Pancreas (tissue), 10 donors: ENCODE results near the gene BPGM. TPM values are rescaled to one million over a fixed set of nuclear protein-coding genes. Genes with fewer than 3 reads are reported as not detected.

Experiments used
- ATAC-seq, 4 donors: fragments of 200-7000 bp; cut with Tn5 transposase; one replicate each; pipeline versions ENCODE4 v1.8.0 to v1.9.1; 2020; ENCODE audit warnings: mild to moderate bottlenecking in 4 of 4, moderate library complexity in 4 of 4
- DNase-seq, 6 donors: peaks; one replicate each; pipeline ENCODE4 v3.0.0-alpha.2; 2020
- FAIRE-seq: peaks from 2 replicates; lab custom pipeline; 2012; peaks lifted over from hg19 to GRCh38; lab: Jason Lieb, UNC
- H3K27ac ChIP-seq, 4 donors: fragments of 200-600 bp; sonication (generic); 1 replicate in 3 of 4; 2 replicates in 1 of 4; pipeline versions ENCODE4 v1.5.0 to v1.8.0; 2020
- H3K27me3 ChIP-seq, 4 donors: fragments of 200-600 bp; one replicate each; pipeline ENCODE4 v1.8.0; 2021
- H3K36me3 ChIP-seq, 3 donors: fragments of 200-600 bp; sonication (generic) in 1 of 3; one replicate each; pipeline versions ENCODE4 v1.5.0 to v1.8.0; 2020 to 2021
- H3K4me1 ChIP-seq, 3 donors: fragments of 200-600 bp; one replicate each; pipeline ENCODE4 v1.8.0; 2021
- H3K4me3 ChIP-seq, 4 donors: fragments of 200-600 bp; sonication (generic) in 2 of 4; one replicate each; pipeline versions ENCODE4 v1.5.0 to v1.8.0; 2020 to 2021
- H3K9me3 ChIP-seq, 4 donors: fragments of 200-600 bp; one replicate each; pipeline ENCODE4 v1.8.0; 2021
- WGBS, 2 donors: extraction: QIAGEN DNeasy Blood & Tissue Kit; methylation state at CpG; one replicate each; pipeline ENCODE4 v1.1.7; 2013; 5-methylcytosine and 5-hydroxymethylcytosine counted together
- intact Hi-C, 3 donors: fragments of 100-400 bp; cut with DNase I; formaldehyde crosslinking; loops; one replicate each; pipeline versions ENCODE4 v1.11.1 to v1.14.2; 2022
- polyA plus RNA-seq, 2 donors: library from polyadenylated mRNA; stranded (reverse); fragments of 200-250 nt; gene quantifications; one replicate each; pipeline ENCODE4 v1.2.3, GENCODE V29; 2013
- total RNA-seq, 6 donors: library from RNA; stranded (reverse); fragmentation: NEBNext Ultra II Directional in 4 of 6; extraction: Animal tissue kit (Norgen Biotek cat#: 25700) in 4 of 6; gene quantifications; one replicate each; pipeline versions ENCODE4 v1.2.1 to v1.2.4, GENCODE V29; 2021 to 2023
- TF ChIP-seq, protein P1 (sequence below), 4 donors: fragments of 200-600 bp; sonication (generic) in 3 of 4; IDR thresholded peaks; one replicate each; pipeline versions ENCODE4 v1.5.0 to v1.8.0; 2021; ENCODE audit warnings: antibody characterized with exemption in 4 of 4
- donor health status: healthy with polysubstance abuse.
- donor health status: DM: no; HTN: no; CAD: no; lungs with moderate emphysema.
- donor health status: DM: no; HTN: no; CAD: no.
- donor health status: control.
- donor health status: control.
- donor health status: Bipolar disorder and iron deficiency.
- donor health status: DM: yes; HTN: yes; CAD: no.
- donor health status: DM: no; HTN: no; CAD: no.
- donor health status: DM: no; HTN: no; CAD: no.
- donor health status: DM: yes; HTN: yes; CAD: no.

The BPGM gene
- total and polyA plus RNA-seq, 8 donors = 2.8 to 10.0 (median 6.9) TPM

DNA sequence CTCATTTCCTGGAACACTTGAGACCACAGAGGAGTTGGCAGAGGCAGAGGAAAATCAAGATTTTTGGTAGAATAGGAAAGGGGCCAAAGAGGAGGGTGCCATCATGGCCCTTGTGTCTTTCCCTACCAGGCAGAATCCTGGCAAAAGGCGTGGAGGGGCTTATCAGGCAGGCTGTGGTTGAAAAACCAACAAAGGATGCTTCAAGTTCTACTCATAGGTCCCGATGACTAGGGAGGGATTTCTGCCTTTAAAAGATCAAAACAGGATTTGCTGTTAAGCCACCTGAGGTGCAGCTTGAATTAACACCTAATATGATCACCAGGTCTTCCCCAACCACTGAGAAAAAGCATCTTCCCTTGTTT is 45.7 kb downstream of the BPGM start:
- H3K9me3 ChIP-seq = no peaks in the 10 kb centered on the region
- peaks cover 0 to 3% (median 0%) of the 10 kb centered on the region in 4 donors for H3K27me3 ChIP-seq
- DNase-seq = no peak
- no peak overlapping the region for H3K4me3 ChIP-seq
- no peak overlapping the region for H3K27ac ChIP-seq
- intact Hi-C loops = loop anchor here in 1 of 3 donors (10.0 kb wide), 1 partner anchor 252 kb away; no protein-coding TSS in a partner anchor
- no peaks in the 10 kb centered on the region for H3K36me3 ChIP-seq
- no peak for ATAC-seq
- TF ChIP-seq, protein P1, sequence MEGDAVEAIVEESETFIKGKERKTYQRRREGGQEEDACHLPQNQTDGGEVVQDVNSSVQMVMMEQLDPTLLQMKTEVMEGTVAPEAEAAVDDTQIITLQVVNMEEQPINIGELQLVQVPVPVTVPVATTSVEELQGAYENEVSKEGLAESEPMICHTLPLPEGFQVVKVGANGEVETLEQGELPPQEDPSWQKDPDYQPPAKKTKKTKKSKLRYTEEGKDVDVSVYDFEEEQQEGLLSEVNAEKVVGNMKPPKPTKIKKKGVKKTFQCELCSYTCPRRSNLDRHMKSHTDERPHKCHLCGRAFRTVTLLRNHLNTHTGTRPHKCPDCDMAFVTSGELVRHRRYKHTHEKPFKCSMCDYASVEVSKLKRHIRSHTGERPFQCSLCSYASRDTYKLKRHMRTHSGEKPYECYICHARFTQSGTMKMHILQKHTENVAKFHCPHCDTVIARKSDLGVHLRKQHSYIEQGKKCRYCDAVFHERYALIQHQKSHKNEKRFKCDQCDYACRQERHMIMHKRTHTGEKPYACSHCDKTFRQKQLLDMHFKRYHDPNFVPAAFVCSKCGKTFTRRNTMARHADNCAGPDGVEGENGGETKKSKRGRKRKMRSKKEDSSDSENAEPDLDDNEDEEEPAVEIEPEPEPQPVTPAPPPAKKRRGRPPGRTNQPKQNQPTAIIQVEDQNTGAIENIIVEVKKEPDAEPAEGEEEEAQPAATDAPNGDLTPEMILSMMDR (IDR thresholded peaks at IDR 0.05) = no peak
- no peak for FAIRE-seq
- WGBS, 2 donors = 52 to 60% methylated on average over 2 of the region's 2 CpGs
- no peaks in the 10 kb centered on the region for H3K4me1 ChIP-seq

DNA sequence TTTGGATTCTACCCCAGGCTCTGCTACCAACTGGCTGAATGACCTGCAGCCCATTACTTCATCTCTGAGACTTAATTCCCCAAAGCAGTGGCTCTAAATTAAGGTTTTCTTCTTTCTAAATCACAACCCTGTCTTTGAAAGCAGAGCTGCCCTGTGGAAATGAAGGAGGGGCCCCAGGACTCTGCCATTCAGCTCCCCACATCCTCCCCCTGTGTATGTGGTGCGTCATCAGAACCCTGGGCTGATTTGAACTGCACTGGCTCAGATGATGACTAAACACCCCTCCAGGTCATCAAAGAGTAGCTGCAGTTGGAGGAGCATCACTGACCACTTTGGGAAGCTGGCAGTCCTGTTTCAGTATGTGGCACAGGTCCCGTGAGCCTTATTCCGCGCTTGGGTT is 46.6 kb downstream of the BPGM start:
- H3K36me3 ChIP-seq = no peaks in the 10 kb centered on the region
- DNase-seq (no peak), FAIRE-seq (no peak), ATAC-seq (peak in 2 of 4 donors; percentile 24 to 43)
- H3K4me3 ChIP-seq = no peak overlapping the region
- peaks cover 0 to under 1% (median 0%) of the 10 kb centered on the region in 4 donors for H3K27me3 ChIP-seq
- H3K27ac ChIP-seq = no peak overlapping the region
- 75 to 96% methylated on average over 4 of the region's 4 CpGs for WGBS, 2 donors
- no peaks in the 10 kb centered on the region for H3K9me3 ChIP-seq
- H3K4me1 ChIP-seq = no peaks in the 10 kb centered on the region
- TF ChIP-seq, protein P1 (IDR thresholded peaks at IDR 0.05) = no peak
- intact Hi-C loops = loop anchor here in 1 of 3 donors (10.0 kb wide), 1 partner anchor 252 kb away; no protein-coding TSS in a partner anchor

DNA sequence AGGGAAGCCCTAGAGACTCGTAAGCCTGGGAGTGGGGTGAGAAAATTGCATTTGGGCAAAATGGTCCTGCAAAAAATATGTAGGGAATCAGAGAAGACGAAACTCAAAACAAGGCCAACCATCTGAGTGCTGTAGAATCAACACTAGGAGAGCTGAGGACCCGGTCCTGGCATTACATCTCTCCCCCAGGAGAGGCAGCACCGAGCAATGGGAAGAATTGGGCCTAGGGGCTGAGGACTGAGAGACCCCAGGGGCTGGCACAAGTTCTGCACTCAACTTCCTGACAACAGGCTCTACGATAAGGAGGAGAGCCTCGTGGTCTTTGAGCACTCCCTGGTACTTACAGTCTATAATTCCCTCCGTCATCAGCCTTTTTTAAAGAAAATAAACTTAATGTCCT is 47.6 kb downstream of the BPGM start:
- Histone ChIP-seq H3K27me3 (no peaks in the 10 kb centered on the region), H3K9me3 (no peaks in the 10 kb centered on the region), H3K36me3 (no peaks in the 10 kb centered on the region), H3K4me3 (no peak overlapping the region), H3K4me1 (no peaks in the 10 kb centered on the region), H3K27ac (no peak overlapping the region)
- FAIRE-seq (no peak), DNase-seq (no peak), ATAC-seq (no peak)
- intact Hi-C loops = loop anchor here in 1 of 3 donors (10.0 kb wide), 1 partner anchor 251 kb away; no protein-coding TSS in a partner anchor
- WGBS, 2 donors = 64 to 66% methylated on average over 7 of the region's 7 CpGs
- TF ChIP-seq, protein P1 (IDR thresholded peaks at IDR 0.05) = no peak

DNA sequence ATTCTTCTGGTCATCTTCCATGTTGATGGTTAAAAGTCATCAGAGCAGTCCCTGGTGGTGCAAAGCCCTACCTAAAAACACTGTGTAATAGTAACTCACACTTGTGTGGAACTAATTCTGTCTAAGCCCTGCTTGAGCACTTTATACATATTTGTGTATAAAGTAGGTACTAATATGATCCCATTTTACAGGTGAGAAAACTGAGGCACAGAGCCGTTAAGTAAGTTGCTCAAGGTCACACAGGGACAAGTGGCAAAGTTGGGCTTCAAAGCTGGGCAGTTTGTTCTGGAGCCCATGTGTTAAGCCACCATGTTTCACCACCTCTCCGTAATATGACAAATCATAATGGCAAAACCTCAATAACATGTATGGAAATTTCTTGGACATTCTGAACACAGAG is 48.1 kb downstream of the BPGM start:
- Histone ChIP-seq H3K4me1 (no peaks in the 10 kb centered on the region), H3K9me3 (no peaks in the 10 kb centered on the region), H3K36me3 (no peaks in the 10 kb centered on the region), H3K4me3 (no peak overlapping the region), H3K27ac (no peak overlapping the region), H3K27me3 (no peaks in the 10 kb centered on the region)
- ATAC-seq = no peak
- 90 to 93% methylated on average over 2 of the region's 2 CpGs for WGBS, 2 donors
- no peak for DNase-seq
- no peak for FAIRE-seq
- intact Hi-C loops = loop anchor here in 1 of 3 donors (10.0 kb wide), 1 partner anchor 250 kb away; no protein-coding TSS in a partner anchor
- TF ChIP-seq, protein P1 (IDR thresholded peaks at IDR 0.05) = no peak

DNA sequence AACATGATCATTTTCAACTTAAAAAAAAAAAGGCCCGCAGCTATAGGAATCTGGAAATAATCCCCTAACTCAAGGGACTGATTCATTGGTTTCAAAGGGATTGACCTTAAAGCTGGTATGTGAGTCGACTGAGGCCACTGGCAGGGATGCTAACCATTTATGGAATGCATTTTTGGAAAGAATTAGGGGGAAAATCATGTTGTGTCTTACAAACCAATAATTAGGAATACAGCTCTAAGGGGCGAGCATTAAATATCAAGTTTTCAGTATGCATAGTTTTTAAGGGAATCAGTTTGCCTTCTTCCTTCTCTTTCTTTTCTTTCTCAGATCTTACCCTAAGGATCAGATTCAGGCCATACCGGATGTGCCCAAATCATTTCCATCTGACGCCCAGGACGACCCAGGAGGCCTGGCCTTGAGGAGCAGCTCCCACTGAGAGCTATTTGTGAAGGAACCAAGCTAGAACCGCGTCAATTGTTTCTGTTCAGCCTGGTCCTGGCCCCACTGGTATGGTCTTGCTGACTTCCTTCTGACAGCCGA is 48.7 kb downstream of the BPGM start:
- TF ChIP-seq, protein P1 (IDR thresholded peaks at IDR 0.05) = no peak
- Histone ChIP-seq H3K27ac (no peak overlapping the region), H3K36me3 (no peaks in the 10 kb centered on the region), H3K9me3 (no peaks in the 10 kb centered on the region), H3K4me1 (no peaks in the 10 kb centered on the region), H3K27me3 (no peaks in the 10 kb centered on the region), H3K4me3 (no peak overlapping the region)
- WGBS, 2 donors = 65 to 74% methylated on average over 9 of the region's 9 CpGs
- ATAC-seq = no peak
- DNase-seq = no peak
- no peak for FAIRE-seq
- intact Hi-C loops = loop anchor here in 1 of 3 donors (10.0 kb wide), 1 partner anchor 249 kb away; no protein-coding TSS in a partner anchor
